ENCODE results near the gene MRPS23. TPM values are rescaled to one million over a fixed set of nuclear protein-coding genes. Genes with fewer than 3 reads are reported as not detected.

Gene MRPS23
- total and polyA plus RNA-seq, 2 of the 13 experiments (the other 11 are each of a cell fraction or from before 2014, with no cell fraction given) = 63.2 to 181 TPM

DNA sequence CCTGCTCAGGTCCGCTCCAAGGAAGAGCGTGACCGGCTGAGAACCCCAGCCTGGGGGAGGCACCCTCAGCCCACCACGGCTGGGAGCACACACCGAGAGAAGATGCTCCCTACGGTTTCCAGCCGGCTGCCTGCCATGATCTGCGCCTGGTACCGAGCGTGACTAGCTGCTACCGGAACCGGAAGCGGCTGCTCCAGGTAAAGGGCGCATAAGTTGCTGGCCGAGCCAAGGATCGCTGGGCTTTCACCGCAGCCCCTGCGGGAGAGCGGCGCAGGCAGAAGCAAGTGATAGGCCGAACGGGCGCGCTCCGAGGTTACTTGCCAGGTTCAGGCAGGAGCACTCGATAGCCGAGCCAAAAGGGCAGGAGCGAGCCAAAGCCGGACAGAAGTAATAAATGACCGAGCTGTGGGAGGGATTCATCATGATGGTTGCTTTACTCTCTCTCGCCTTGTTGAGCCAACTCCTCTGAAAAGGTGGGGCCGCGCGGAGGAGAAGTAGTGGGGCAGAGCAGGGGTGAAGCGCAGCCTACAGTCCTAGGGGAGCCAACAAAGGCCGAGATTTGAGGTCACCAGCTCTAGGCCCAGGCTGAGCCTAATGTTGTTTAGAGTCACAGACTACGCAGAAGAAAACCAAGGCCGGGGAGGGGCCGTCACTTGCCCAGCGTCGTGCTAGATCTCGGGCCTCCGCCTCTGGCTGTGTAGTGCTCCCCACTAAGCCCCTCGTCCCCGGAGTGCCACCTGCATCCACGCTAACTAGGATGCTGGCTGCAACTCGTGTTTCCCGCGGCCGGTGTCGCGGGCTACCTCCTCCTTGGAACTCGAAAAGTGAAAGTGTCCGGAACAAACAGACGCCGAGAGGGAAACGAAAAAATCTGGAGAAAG lies at the start of gene MRPS23 (continued):
- TF ChIP-seq ZNF709 (CRISPR knock-in tag; IDR thresholded peaks at IDR 0.05) (peak; percentile 93; the same call in 1 of the 2 replicates), SMAD9 (CRISPR knock-in tag; IDR thresholded peaks at IDR 0.05) (peak; percentile 79; the same call in 1 of the 2 replicates), ZNF143 (CRISPR knock-in tag; IDR thresholded peaks at IDR 0.05) (peak; percentile 77), NRL (CRISPR knock-in tag; IDR thresholded peaks at IDR 0.05; ENCODE audit: borderline replicate concordance) (peak; percentile 97), ZNF83 (CRISPR knock-in tag; IDR thresholded peaks at IDR 0.05; ENCODE audit: borderline replicate concordance) (peak; percentile 82), CHCHD3 (CRISPR knock-in tag; IDR thresholded peaks at IDR 0.05) (no peak), ZNF615 (CRISPR knock-in tag; IDR thresholded peaks at IDR 0.05; ENCODE audit: borderline replicate concordance) (peak; percentile 90; the same call in 1 of the 2 replicates), ISX (CRISPR knock-in tag; conservative IDR thresholded peaks at IDR 0.05) (no peak; the same call in 1 of the 2 replicates), ZSCAN20 (CRISPR knock-in tag; IDR thresholded peaks at IDR 0.05; ENCODE audit: borderline replicate concordance) (peak; percentile 34; the same call in 1 of the 2 replicates), SMARCE1 (IDR thresholded peaks at IDR 0.05; ENCODE audit: borderline replicate concordance) (no peak), IKZF4 (CRISPR knock-in tag; IDR thresholded peaks at IDR 0.05; ENCODE audit: borderline replicate concordance, low read depth, not compliant biosample characterization) (no peak)
- TF ChIP-seq, protein P1, sequence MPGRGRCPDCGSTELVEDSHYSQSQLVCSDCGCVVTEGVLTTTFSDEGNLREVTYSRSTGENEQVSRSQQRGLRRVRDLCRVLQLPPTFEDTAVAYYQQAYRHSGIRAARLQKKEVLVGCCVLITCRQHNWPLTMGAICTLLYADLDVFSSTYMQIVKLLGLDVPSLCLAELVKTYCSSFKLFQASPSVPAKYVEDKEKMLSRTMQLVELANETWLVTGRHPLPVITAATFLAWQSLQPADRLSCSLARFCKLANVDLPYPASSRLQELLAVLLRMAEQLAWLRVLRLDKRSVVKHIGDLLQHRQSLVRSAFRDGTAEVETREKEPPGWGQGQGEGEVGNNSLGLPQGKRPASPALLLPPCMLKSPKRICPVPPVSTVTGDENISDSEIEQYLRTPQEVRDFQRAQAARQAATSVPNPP (CRISPR knock-in tag; IDR thresholded peaks at IDR 0.05) = peak; percentile 94; the same call in 1 of the 2 replicates
- TF ChIP-seq, protein P2, sequence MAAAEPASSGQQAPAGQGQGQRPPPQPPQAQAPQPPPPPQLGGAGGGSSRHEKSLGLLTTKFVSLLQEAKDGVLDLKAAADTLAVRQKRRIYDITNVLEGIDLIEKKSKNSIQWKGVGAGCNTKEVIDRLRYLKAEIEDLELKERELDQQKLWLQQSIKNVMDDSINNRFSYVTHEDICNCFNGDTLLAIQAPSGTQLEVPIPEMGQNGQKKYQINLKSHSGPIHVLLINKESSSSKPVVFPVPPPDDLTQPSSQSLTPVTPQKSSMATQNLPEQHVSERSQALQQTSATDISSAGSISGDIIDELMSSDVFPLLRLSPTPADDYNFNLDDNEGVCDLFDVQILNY (CRISPR knock-in tag; conservative IDR thresholded peaks at IDR 0.05) = peak; percentile 69
- TF ChIP-seq, protein P3, sequence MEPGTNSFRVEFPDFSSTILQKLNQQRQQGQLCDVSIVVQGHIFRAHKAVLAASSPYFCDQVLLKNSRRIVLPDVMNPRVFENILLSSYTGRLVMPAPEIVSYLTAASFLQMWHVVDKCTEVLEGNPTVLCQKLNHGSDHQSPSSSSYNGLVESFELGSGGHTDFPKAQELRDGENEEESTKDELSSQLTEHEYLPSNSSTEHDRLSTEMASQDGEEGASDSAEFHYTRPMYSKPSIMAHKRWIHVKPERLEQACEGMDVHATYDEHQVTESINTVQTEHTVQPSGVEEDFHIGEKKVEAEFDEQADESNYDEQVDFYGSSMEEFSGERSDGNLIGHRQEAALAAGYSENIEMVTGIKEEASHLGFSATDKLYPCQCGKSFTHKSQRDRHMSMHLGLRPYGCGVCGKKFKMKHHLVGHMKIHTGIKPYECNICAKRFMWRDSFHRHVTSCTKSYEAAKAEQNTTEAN (CRISPR knock-in tag; conservative IDR thresholded peaks at IDR 0.05) = peak; percentile 89
- TF ChIP-seq, protein P4, sequence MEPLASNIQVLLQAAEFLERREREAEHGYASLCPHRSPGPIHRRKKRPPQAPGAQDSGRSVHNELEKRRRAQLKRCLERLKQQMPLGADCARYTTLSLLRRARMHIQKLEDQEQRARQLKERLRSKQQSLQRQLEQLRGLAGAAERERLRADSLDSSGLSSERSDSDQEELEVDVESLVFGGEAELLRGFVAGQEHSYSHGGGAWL (CRISPR knock-in tag; IDR thresholded peaks at IDR 0.05) = peak; percentile 90
- TF ChIP-seq, protein P5, sequence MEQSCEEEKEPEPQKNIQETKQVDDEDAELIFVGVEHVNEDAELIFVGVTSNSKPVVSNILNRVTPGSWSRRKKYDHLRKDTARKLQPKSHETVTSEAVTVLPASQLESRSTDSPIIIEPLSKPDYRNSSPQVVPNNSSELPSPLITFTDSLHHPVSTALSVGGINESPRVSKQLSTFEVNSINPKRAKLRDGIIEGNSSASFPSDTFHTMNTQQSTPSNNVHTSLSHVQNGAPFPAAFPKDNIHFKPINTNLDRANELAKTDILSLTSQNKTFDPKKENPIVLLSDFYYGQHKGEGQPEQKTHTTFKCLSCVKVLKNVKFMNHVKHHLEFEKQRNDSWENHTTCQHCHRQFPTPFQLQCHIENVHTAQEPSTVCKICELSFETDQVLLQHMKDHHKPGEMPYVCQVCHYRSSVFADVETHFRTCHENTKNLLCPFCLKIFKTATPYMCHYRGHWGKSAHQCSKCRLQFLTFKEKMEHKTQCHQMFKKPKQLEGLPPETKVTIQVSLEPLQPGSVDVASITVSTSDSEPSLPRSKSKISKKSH (CRISPR knock-in tag; IDR thresholded peaks at IDR 0.05; ENCODE audit: borderline replicate concordance) = peak; percentile 77; the same call in 1 of the 2 replicates
- TF ChIP-seq, protein P6, sequence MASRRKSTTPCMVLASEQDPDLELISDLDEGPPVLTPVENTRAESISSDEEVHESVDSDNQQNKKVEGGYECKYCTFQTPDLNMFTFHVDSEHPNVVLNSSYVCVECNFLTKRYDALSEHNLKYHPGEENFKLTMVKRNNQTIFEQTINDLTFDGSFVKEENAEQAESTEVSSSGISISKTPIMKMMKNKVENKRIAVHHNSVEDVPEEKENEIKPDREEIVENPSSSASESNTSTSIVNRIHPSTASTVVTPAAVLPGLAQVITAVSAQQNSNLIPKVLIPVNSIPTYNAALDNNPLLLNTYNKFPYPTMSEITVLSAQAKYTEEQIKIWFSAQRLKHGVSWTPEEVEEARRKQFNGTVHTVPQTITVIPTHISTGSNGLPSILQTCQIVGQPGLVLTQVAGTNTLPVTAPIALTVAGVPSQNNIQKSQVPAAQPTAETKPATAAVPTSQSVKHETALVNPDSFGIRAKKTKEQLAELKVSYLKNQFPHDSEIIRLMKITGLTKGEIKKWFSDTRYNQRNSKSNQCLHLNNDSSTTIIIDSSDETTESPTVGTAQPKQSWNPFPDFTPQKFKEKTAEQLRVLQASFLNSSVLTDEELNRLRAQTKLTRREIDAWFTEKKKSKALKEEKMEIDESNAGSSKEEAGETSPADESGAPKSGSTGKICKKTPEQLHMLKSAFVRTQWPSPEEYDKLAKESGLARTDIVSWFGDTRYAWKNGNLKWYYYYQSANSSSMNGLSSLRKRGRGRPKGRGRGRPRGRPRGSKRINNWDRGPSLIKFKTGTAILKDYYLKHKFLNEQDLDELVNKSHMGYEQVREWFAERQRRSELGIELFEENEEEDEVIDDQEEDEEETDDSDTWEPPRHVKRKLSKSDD (CRISPR knock-in tag; IDR thresholded peaks at IDR 0.05; ENCODE audit: low read depth) = peak; percentile 98

Data from HepG2 (cell line).